Measurements from ENCODE around the gene CAMK1D.

- TF ChIP-seq CTCF (conservative IDR thresholded peaks at IDR 0.05; ENCODE audit: low read depth in 2 of 2) (no peak), EZH2phosphoT487 (IDR thresholded peaks at IDR 0.05; ENCODE audit: unreplicated experiment) (no peak), EZH2 (IDR thresholded peaks at IDR 0.05; ENCODE audit: low read depth, unreplicated experiment) (no peak), ETS1 (IDR thresholded peaks at IDR 0.05) (no peak), POLR2AphosphoS5 (IDR thresholded peaks at IDR 0.05; ENCODE audit: low read depth) (no peak), JUNB (IDR thresholded peaks at IDR 0.05; ENCODE audit: unreplicated experiment) (no peak), STAT1 (IDR thresholded peaks at IDR 0.05; ENCODE audit: unreplicated experiment) (no peak), NANOG (IDR thresholded peaks at IDR 0.05; ENCODE audit: borderline replicate concordance) (no peak), ZNF331 (CRISPR knock-in tag; IDR thresholded peaks at IDR 0.05; ENCODE audit: low read depth) (no peak), CREB1 (CRISPR knock-in tag; IDR thresholded peaks at IDR 0.05; ENCODE audit: low read depth) (no peak), ZNF114 (CRISPR knock-in tag; IDR thresholded peaks at IDR 0.05) (no peak)
- TF ChIP-seq, protein P1, sequence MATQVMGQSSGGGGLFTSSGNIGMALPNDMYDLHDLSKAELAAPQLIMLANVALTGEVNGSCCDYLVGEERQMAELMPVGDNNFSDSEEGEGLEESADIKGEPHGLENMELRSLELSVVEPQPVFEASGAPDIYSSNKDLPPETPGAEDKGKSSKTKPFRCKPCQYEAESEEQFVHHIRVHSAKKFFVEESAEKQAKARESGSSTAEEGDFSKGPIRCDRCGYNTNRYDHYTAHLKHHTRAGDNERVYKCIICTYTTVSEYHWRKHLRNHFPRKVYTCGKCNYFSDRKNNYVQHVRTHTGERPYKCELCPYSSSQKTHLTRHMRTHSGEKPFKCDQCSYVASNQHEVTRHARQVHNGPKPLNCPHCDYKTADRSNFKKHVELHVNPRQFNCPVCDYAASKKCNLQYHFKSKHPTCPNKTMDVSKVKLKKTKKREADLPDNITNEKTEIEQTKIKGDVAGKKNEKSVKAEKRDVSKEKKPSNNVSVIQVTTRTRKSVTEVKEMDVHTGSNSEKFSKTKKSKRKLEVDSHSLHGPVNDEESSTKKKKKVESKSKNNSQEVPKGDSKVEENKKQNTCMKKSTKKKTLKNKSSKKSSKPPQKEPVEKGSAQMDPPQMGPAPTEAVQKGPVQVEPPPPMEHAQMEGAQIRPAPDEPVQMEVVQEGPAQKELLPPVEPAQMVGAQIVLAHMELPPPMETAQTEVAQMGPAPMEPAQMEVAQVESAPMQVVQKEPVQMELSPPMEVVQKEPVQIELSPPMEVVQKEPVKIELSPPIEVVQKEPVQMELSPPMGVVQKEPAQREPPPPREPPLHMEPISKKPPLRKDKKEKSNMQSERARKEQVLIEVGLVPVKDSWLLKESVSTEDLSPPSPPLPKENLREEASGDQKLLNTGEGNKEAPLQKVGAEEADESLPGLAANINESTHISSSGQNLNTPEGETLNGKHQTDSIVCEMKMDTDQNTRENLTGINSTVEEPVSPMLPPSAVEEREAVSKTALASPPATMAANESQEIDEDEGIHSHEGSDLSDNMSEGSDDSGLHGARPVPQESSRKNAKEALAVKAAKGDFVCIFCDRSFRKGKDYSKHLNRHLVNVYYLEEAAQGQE (IDR thresholded peaks at IDR 0.05; ENCODE audit: unreplicated experiment), result no peak
Observed at GRCh38 chr10:12504628-12505027, 155.3 kb downstream of the CAMK1D start.
